IPS-18a (cell line): Measurements from ENCODE around the gene B9D1.

Experiments
- H3K27ac ChIP-seq: one replicate; pipeline ENCODE4 v1.5.1; 2013; ENCODE audit warnings: low read length
- H3K27me3 ChIP-seq: one replicate; pipeline ENCODE4 v1.6.1; 2013; ENCODE audit warnings: mild to moderate bottlenecking, low read length; ENCODE audit not compliant: control insufficient read depth, insufficient read depth
- H3K36me3 ChIP-seq: one replicate; pipeline ENCODE4 v1.6.1; 2013; ENCODE audit warnings: low read depth, low read length; ENCODE audit not compliant: control insufficient read depth
- H3K4me1 ChIP-seq: one replicate; pipeline ENCODE4 v1.6.1; 2013; ENCODE audit warnings: low read depth, low read length; ENCODE audit not compliant: control insufficient read depth
- H3K4me3 ChIP-seq: one replicate; pipeline ENCODE4 v1.5.1; 2013; ENCODE audit warnings: low read length
- H3K9ac ChIP-seq: one replicate; pipeline ENCODE4 v1.6.1; 2013; ENCODE audit warnings: mild to moderate bottlenecking, low read length, moderate library complexity
- H3K9me3 ChIP-seq: one replicate; pipeline ENCODE4 v1.6.1; 2013; ENCODE audit warnings: low read depth, low read length; ENCODE audit not compliant: control insufficient read depth

The B9D1 gene

GRCh38 chr17:19338031-19338990 lies 24.2 kb downstream of the B9D1 start:
- Histone ChIP-seq H3K27me3 (no peaks in the 10 kb centered on the region), H3K4me1 (peaks cover 19% of the 10 kb centered on the region), H3K4me3 (no peak overlapping the region), H3K9me3 (no peaks in the 10 kb centered on the region), H3K36me3 (no peaks in the 10 kb centered on the region), H3K9ac (no peak overlapping the region), H3K27ac (no peak overlapping the region)

- H3K27ac ChIP-seq: no peak overlapping the region
- H3K36me3 ChIP-seq: no peaks in the 10 kb centered on the region
- no peaks in the 10 kb centered on the region for H3K9me3 ChIP-seq
- no peak overlapping the region for H3K4me3 ChIP-seq
- no peak overlapping the region for H3K9ac ChIP-seq
- H3K4me1 ChIP-seq: peaks cover 19% of the 10 kb centered on the region
- H3K27me3 ChIP-seq: no peaks in the 10 kb centered on the region
These were observed 24.9 kb downstream of the B9D1 start for GRCh38 chr17:19337712-19338023.

- Histone ChIP-seq H3K4me3 (no peak overlapping the region), H3K4me1 (peaks cover 19% of the 10 kb centered on the region), H3K9ac (no peak overlapping the region), H3K36me3 (no peaks in the 10 kb centered on the region), H3K9me3 (no peaks in the 10 kb centered on the region), H3K27me3 (no peaks in the 10 kb centered on the region), H3K27ac (no peak overlapping the region)
These were observed 25.4 kb downstream of the B9D1 start for GRCh38 chr17:19336938-19337711.

GRCh38 chr17:19335951-19336631 lies 26.4 kb downstream of the B9D1 start:
- H3K9me3 ChIP-seq: no peaks in the 10 kb centered on the region
- H3K27me3 ChIP-seq: no peaks in the 10 kb centered on the region
- no peak overlapping the region for H3K27ac ChIP-seq
- H3K36me3 ChIP-seq: no peaks in the 10 kb centered on the region
- H3K9ac ChIP-seq: no peak overlapping the region
- H3K4me3 ChIP-seq: no peak overlapping the region
- H3K4me1 ChIP-seq: peaks cover 19% of the 10 kb centered on the region

GRCh38 chr17:19334331-19334730 lies 28.2 kb downstream of the B9D1 start:
- Histone ChIP-seq H3K4me1 (peaks cover 15% of the 10 kb centered on the region), H3K9me3 (no peaks in the 10 kb centered on the region), H3K36me3 (no peaks in the 10 kb centered on the region), H3K9ac (no peak overlapping the region), H3K4me3 (no peak overlapping the region), H3K27me3 (no peaks in the 10 kb centered on the region), H3K27ac (no peak overlapping the region)

- Histone ChIP-seq H3K27me3 (no peaks in the 10 kb centered on the region), H3K36me3 (no peaks in the 10 kb centered on the region), H3K27ac (no peak overlapping the region), H3K4me1 (peaks cover 10% of the 10 kb centered on the region), H3K9me3 (no peaks in the 10 kb centered on the region), H3K9ac (no peak overlapping the region), H3K4me3 (no peak overlapping the region)
These were observed 28.7 kb downstream of the B9D1 start for GRCh38 chr17:19333736-19334290.

GRCh38 chr17:19333132-19333440 lies 29.4 kb downstream of the B9D1 start:
- H3K4me1 ChIP-seq: peaks cover 3% of the 10 kb centered on the region
- H3K9ac ChIP-seq: no peak overlapping the region
- H3K27me3 ChIP-seq: no peaks in the 10 kb centered on the region
- H3K9me3 ChIP-seq: no peaks in the 10 kb centered on the region
- H3K36me3 ChIP-seq: no peaks in the 10 kb centered on the region
- H3K4me3 ChIP-seq: no peak overlapping the region
- no peak overlapping the region for H3K27ac ChIP-seq

GRCh38 chr17:19332371-19333131 lies 30.0 kb downstream of the B9D1 start:
- H3K27ac ChIP-seq: no peak overlapping the region

GRCh38 chr17:19331543-19332245 lies 30.8 kb downstream of the B9D1 start:
- Histone ChIP-seq H3K36me3 (no peaks in the 10 kb centered on the region), H3K4me3 (no peak overlapping the region), H3K4me1 (no peaks in the 10 kb centered on the region), H3K27me3 (no peaks in the 10 kb centered on the region), H3K9me3 (no peaks in the 10 kb centered on the region), H3K27ac (no peak overlapping the region), H3K9ac (no peak overlapping the region)

More at GRCh38 chr17:19332371-19333131, 30.0 kb downstream of the B9D1 start:
- H3K9ac ChIP-seq: no peak overlapping the region
- no peaks in the 10 kb centered on the region for H3K9me3 ChIP-seq
- H3K4me1 ChIP-seq: no peaks in the 10 kb centered on the region
- H3K27me3 ChIP-seq: no peaks in the 10 kb centered on the region
- no peak overlapping the region for H3K4me3 ChIP-seq
- H3K36me3 ChIP-seq: no peaks in the 10 kb centered on the region

- H3K27me3 ChIP-seq: no peaks in the 10 kb centered on the region
- H3K4me1 ChIP-seq: no peaks in the 10 kb centered on the region
- H3K9me3 ChIP-seq: no peaks in the 10 kb centered on the region
- H3K27ac ChIP-seq: no peak overlapping the region
- no peak overlapping the region for H3K9ac ChIP-seq
- no peaks in the 10 kb centered on the region for H3K36me3 ChIP-seq
- H3K4me3 ChIP-seq: no peak overlapping the region
These were observed 31.4 kb downstream of the B9D1 start for GRCh38 chr17:19331134-19331533.
